ENCODE measurements around the gene D2HGDH.
"Not testable (repeated sequence)": the region's sequence is repeated elsewhere in the genome, so short reads cannot be mapped to it uniquely, and the experiment has no call there.

The D2HGDH gene

GRCh38 chr2:241791385-241791784 is 57.0 kb downstream of the D2HGDH start:
- DNase-seq (ENCODE audit: low read depth in 2 of 2, low spot score in 1 of 2) = not testable (repeated sequence)

- DNase-seq (ENCODE audit: low read depth in 2 of 2, low spot score in 1 of 2) = no peak
These were observed 59.0 kb downstream of the D2HGDH start for GRCh38 chr2:241793385-241793784.

GRCh38 chr2:241794250-241794823 is 59.9 kb downstream of the D2HGDH start:
- DNase-seq (ENCODE audit: low read depth in 2 of 2, low spot score in 1 of 2) = no peak

GRCh38 chr2:241795021-241795999 is 60.9 kb downstream of the D2HGDH start:
- no peak for DNase-seq (ENCODE audit: low read depth in 2 of 2, low spot score in 1 of 2)

- DNase-seq (ENCODE audit: low read depth in 2 of 2, low spot score in 1 of 2) = no peak
These were observed 61.8 kb downstream of the D2HGDH start for GRCh38 chr2:241796209-241796608.

- DNase-seq (ENCODE audit: low read depth in 2 of 2, low spot score in 1 of 2) = no peak
These were observed 62.2 kb downstream of the D2HGDH start for GRCh38 chr2:241796610-241797138.

- no peak for DNase-seq (ENCODE audit: low read depth in 2 of 2, low spot score in 1 of 2)
These were observed 63.1 kb downstream of the D2HGDH start for GRCh38 chr2:241797441-241798080.

GRCh38 chr2:241798081-241798630 is 63.7 kb downstream of the D2HGDH start:
- no peak for DNase-seq (ENCODE audit: low read depth in 2 of 2, low spot score in 1 of 2)

GRCh38 chr2:241798631-241799521 is 64.4 kb downstream of the D2HGDH start:
- no peak for DNase-seq (ENCODE audit: low read depth in 2 of 2, low spot score in 1 of 2)

GRCh38 chr2:241799522-241800197 is 65.2 kb downstream of the D2HGDH start:
- DNase-seq (ENCODE audit: low read depth in 2 of 2, low spot score in 1 of 2) = no peak

- DNase-seq (ENCODE audit: low read depth in 2 of 2, low spot score in 1 of 2) = not testable (repeated sequence)
These were observed 65.9 kb downstream of the D2HGDH start for GRCh38 chr2:241800198-241800903.

- DNase-seq (ENCODE audit: low read depth in 2 of 2, low spot score in 1 of 2) = no peak
These were observed 67.4 kb downstream of the D2HGDH start for GRCh38 chr2:241801611-241802420.

GRCh38 chr2:241802421-241803318 is 68.2 kb downstream of the D2HGDH start:
- no peak for DNase-seq (ENCODE audit: low read depth in 2 of 2, low spot score in 1 of 2)

GRCh38 chr2:241803387-241804325 is 69.2 kb downstream of the D2HGDH start:
- no peak for DNase-seq (ENCODE audit: low read depth in 2 of 2, low spot score in 1 of 2)

GRCh38 chr2:241804326-241805229 is 70.1 kb downstream of the D2HGDH start:
- no peak for DNase-seq (ENCODE audit: low read depth in 2 of 2, low spot score in 1 of 2)

All from stimulated activated CD8-positive, alpha-beta memory T cell treated with anti-CD3 and anti-CD28 coated beads, Interleukin-4, amount 100 ng/mL, for 1 hour (primary cell).